DMS153 (cell line): Measurements from ENCODE around the gene KLHL29.
A peak's percentile ranks its signal among the peaks of the same experiment; 100 is the strongest.

Experiments used
- DNase-seq: peaks from one replicate; lab custom pipeline; 2025; lab: John Stamatoyannopoulos, UW

The KLHL29 gene

DNA sequence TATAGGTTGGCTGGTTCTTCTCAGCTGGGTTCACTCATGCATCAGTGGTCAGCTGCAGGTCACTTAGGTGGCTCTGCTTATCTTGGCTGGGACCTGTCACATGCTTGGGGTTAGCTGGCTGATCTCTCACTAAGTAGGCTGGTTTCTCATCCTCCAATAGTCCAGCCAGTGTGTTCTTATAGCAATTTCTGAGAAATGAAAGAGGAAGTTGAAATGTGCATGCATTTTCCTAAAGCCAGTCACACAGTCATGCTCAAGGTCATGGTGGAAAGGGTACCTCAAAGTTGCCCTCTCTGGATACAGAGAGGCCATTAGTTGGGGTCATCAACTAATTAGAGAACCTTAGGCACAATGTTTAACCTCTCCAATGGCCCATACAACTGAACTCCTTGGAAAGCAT is 64.4 kb downstream of the KLHL29 start:
- no peak for DNase-seq

DNA sequence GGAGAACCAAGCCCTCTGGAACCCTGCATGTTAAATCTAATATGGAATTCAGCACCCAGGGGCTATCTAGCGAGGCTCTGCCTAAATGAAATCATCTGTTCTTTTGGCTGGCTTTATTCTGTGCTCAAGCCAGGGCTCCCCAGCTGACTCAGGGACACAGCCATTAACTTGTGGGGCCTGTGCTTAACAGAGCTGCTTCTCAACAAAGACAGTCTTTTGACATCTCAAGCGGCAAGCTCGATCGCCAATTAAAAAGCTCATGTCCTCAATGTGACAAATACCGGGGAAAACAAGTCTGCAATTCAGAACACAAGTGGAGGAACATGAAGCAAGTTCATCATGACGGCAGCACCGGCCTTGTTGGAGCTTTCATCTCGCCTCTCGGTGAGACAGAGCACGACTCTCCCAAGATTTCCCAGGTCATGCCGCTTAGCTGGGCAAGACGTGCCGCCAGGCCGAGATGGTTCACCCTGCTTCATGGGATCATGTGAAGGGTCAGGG is 64.9 kb downstream of the KLHL29 start:
- DNase-seq, result no peak

DNA sequence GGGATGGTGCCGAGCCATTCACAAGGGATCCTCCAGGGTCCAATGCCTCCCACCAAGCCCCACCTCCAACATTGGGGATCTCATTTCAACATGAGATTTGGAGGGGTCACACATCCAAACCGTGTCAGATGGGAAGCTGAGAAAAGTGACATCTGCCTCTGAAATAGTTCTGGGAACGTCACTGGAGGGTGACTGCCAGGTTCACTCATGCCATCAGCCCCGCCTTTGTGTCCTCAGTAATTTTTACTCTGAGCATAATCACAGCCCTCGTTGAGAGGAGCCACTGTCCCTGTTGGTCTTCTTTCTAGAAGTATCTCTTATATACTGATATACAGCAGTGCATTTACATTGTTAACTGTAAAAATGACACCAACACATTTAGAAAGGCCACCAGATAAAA is 67.4 kb downstream of the KLHL29 start:
- DNase-seq, result no peak

DNA sequence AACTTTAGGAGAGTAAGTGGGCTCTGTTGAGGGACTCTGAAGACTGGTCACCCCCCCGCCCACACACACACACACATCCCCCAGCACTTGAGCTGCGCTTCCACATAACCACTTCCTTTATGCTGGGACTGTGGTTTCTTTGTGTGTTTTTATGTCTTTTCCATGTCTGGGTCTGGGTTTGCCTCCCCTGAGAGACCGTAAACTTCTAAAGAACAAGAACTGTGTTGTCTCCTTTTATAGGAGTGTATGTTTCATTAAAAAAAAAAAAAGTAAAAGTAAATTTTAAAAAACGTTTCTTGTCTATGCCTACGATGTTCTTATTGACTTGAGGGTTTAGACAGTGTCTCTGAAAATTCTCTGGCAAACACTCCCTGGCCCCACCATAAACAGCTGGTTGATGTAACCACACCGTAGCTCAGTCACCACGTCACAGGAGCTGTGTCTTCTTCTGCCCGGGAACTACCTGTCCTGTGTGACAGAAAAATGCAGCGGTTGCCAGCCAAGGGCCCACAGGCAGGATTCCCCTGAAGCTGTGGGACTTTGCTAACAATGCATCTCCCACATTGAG is 68.0 kb downstream of the KLHL29 start:
- peak; percentile 24 for DNase-seq

DNA sequence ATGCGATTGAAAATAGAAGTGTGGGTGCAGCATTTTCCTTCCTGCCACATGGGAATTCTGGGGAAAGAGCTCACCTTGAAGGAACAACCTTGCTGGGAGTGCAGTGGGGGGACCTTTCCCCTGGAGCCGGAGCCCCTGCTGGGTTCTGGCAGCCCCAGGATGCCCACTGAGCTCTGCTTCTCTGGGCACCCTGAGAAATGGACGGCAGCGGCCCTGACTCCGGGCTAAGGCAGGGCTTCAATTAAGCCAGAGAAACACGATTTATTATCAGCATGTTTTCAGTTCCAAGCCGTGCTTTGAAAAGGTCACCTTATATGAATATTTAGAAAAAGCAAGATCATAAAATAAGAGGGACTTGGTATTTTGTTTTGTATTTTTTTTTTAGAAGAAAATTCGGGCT is 68.5 kb downstream of the KLHL29 start:
- DNase-seq, result no peak

DNA sequence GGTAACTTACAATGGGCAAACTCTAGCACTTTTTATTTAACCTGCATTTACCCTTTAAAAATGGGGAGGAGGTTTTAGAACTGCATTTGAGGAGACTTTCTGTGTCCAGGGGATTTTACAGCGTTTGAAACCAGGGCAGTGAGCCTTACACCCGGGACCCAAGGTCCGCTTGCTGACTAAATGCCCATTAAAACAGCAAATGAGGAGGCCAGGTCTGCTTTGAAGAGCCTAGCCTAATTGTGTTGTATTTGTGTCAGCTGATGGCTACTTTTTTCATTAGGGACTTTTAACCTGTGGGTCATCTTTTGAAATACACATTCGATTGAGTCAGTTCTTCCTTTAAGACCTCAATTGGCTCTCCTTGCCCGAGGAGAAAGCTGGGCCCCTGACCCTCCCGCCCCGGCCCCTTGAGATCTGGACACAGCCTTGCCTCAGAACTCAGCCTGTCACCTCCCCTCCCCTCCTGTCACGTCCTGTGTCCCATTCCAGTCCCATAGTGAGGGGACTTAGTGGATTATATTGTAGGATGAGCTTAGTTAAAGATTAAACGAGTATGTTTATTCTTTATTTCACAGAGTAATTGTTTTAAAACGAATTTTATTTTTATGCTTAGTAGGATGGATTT is 69.0 kb downstream of the KLHL29 start:
- DNase-seq, result no peak

DNA sequence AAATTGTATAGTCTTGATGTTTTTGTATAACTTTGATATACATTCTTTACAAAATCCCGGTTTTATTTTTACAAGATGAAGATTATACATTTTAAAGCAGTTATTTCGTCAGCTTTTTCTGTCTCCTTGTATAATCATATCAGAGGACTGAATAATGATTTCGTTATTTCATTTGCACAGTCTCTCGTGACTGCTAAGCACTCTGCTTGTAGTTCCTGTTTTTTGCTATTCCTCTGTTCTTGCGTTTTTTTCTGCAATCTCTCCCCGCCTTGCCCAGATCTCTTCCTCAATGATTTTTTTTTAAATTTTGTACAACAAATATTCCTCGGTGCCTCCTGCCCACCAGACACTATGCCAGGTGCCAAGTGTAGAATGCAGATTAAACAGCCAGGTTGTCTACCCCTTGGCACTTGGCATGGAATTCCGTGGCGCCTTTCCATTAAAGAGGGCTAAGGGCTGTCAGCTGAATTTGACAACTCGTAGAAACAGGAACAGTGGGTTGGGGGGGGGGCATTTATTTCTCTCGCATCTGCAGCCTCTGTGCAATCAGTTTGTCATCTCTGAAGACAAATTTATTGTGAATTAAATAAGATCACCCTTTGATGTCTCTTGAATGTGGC is 69.6 kb downstream of the KLHL29 start:
- no peak for DNase-seq

DNA sequence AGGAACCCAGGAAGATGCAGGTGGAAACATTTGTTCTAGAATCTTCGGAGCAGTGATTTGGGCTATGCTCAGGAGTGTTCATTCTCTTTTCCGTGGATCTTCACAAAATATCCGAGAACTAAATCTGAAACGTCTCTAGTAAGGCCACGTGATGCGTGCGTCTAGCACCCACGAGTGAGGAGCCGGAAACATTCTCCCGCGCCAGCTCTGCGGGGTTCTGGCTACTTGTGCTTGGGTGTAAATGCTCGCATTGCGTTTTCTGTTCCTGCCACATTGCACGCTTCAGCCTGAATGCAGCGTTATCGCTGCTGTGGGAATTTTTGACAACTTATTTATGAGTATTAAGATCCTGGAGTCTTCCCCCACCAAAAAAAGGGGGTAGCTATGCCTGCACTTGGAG is 71.4 kb downstream of the KLHL29 start:
- DNase-seq, result no peak

DNA sequence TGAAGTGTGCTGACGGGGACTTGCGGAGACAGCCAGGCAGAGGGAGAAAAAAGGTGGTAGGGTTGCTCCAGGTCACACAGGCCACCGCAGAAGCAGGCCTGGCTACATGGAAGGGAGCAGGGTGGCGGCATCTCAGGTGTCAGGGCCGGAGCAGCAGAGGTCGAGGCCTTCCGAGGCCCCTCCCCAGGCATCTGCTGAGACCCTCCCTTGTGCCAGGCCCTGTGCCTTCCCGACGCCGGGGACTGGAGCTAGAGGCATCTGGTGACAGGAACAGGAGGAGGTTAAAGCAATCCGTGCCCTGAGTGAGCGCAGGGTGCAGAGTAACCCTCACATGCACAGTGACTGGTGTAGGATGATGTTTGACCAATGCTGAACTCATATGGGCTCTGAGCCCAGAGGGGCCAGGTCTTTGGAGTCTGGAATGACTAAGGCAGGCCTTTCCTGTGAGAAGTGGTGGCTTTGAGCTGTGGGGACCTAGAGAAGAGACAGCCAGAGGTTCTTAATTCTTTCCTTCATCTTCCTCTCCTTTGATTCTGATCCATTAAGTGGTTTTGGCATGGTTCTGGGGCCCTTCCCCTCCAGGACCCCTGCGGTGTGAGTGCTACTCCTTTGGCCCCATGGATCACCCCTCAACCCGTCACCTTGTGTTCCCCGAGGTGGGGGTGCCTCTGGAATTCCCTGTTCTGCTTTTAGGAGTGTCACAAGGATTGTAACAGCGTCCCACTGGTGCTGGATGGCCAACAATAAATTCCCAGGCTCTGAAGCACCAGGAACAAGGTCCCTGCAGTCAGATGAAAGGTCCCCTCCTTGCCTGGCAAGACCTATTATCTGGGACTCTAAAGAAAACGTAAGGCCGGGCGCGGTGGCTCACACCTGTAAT is 72.1 kb downstream of the KLHL29 start:
- DNase-seq, result no peak

DNA sequence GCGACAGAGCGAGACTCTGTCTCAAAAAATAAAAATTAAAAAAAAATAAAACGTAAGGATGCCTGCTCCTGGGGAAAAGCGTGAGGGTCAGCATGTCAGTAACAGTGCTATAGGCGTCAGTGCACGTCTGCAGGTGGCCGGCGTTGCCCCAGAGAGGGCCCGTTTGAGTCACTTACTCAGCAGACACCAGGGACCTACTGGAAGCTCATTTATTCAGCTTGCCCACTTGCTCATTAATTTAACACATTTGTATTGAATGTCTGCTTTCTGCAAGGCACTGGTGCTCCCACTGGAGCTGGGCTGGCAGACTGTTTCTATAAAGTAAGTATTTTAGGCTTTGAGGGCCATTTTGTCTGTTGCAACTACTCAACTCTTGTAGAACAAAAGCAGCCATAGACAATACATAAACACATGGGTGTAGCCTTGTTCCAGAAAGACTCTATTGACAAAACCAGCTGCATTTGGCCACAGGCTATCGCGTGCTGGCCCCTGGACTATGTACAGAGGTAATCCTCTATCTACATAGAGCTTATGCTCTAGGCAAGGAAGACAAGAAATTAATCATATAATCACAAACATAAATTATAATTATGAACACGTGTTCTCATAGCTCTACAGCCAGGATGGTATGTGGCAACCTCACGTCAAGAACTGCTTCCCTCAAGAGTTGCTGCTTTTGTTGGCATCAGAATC is 73.2 kb downstream of the KLHL29 start:
- DNase-seq, result no peak

DNA sequence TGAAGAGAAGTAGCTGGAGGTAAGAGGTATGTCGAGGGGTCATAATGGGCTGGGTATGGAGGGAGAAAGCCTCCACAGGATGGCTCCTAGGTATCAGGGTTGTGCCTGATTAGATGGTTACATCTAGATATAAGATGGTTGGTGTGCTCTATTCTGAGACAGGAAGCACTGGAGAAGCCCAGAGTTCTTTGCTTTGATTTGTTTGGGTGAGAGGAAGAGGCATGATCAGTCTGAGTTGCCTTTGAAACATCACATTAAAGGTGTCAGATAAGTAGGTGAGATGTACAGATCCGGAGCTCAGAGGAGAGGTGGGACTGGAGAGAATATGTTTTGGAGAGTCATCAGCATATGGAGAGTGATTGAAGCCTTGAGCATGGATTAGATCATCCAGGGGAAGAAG is 74.1 kb downstream of the KLHL29 start:
- DNase-seq, result no peak

DNA sequence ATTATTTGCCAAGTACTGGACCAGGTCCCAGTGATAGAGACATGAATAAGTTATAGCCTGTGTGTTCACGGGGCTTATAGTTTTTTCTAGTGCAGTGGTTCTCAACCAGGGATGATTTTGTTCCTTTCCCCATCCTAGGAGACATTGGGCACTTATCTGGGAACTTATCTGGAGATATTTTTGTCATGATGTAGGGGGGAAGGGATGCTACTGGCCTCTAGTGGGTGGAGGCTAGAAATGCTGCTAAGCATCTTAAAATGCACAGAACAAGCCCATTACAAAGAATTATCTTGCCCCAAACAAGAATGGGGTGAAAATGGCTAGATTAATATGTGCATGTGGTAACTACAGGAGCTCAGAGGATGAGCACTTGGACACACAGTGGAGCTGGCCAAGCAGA is 75.2 kb downstream of the KLHL29 start:
- no peak for DNase-seq

DNA sequence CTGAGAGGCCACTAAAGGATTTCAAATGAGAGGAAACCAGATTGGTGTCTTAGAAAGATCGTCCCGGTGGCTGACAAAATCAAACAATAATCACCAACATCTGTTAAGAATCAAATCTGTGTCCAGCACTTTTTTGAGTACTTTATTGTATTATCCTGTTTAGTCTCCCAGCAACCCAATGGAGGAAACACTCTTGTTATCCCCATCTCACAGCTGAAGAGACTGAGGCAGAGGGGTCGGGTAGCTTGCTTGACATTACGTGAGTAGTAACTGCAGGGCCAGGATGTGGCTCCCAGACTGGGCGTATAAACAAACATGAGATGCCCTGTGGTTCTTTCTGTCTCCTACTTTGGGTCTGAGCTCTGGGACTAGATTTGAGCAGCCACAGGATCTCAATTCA is 76.0 kb downstream of the KLHL29 start:
- no peak for DNase-seq

DNA sequence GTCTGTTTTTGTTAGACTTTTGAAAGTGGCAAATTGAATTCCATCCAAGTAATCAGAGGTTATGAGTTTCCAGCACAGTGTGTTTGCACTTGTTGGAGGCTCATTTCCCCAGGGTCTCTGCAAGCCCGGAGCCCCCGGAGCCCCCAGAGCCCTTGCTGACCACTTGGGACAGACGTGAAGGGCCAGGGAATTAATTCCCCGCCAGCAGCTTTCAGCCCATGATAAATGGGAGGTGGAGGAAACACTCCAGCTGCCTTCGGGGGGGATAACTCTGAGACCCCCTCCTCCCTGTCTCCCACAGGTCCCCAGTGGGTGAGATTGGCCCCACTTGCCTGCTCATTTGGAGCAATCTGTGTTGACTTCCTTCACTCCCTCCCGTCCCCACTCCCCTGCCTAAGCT is 79.2 kb downstream of the KLHL29 start:
- DNase-seq, result no peak

DNA sequence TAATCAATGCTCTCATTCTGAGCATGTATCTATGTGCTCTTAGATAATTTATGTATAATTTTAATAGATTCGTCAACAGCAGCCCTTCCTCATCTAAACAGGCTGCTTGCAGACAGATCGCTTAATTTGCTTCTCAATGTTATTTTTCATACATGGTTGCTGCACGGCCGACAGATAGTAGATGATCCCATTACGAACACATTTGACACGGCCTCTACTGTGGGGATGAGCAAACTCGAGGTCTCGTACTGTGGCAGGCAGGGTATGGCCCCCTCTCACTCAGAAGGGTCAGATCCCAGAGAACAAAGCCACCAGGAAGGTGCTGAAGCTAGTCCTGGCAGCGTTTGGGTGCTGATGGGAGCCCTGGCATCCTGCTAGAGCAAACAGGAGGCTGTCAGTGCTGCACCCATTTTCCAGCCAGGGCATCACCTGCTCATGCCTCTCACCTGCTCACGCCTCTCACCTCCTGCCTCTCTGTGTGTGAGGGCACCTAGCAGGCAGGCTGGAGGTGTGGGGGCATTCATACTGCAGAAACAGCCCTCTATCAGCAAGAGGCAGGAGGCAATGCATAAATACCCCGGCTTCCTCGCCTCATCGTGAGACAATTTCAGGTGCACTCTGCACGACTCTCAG is 80.0 kb downstream of the KLHL29 start:
- DNase-seq, result no peak

DNA sequence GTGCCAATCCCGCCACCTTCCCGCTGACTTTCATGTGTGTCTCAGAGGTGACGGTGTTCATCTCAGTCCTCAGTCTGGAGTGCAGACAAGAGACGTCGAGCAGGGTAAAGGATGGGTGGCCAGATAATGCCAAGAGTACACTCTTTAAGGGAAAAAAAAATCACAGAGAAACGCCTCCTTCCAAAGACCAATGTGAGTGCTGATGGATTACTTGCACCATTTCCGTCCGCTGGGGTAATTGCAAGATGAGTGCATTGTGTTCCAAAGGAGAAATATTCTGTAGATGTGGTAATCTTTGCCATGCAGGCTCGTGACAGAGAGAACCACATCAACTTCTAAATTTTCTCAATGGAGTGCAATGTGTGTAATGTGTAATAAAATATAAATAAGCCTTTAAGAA is 81.0 kb downstream of the KLHL29 start:
- DNase-seq, result no peak

DNA sequence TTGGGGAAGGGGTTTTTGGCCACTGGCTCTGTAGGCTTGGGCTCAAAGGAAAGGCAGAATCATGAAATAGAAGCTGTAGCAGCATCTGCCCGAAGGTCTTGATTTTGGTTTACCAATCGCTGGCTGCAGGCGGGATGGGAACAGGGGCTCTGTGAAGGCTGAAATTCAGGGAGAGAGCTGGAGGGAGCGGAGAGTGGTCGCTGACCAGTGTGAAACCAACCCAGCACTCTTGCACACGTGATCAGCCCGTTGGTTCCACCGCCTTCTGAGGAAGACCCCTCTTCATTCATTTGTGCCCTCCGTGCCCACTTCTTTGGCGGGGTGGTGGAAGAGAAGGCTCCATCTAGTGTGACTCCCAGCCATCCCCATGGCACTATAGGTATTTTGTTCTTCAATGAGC is 82.6 kb downstream of the KLHL29 start:
- no peak for DNase-seq

DNA sequence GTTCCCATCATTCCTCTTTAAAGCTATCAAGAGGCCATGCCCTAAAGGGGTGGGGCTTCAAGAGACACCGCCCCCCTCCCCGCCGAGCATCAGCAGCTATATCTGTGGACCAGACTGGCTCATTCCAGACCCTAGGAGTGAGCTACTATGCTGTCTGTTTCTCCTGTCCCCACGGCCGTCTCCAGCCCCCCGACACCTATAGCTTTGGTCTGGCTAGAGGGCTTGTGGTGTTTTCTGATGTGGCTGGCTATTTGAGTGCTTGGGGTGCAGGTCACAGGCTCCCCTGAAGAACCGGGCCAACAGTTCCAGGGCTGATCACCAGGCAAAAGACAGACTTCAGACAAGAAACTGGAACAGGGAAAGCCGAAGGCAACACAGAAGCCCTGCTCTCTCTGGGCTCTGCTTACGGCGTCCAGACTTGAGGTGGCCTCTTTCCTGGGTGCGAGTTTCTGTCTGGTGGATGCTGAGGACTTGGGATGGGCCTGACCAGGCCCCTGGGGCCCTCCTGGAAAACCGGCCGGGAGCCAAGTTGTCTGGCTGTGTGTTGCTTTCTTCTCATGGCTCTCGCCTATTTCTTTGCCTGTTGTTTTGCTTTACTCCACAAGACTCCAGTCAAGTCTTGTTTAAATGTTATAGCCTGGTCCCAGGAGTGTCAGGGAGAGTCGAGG is 83.6 kb downstream of the KLHL29 start:
- no peak for DNase-seq

DNA sequence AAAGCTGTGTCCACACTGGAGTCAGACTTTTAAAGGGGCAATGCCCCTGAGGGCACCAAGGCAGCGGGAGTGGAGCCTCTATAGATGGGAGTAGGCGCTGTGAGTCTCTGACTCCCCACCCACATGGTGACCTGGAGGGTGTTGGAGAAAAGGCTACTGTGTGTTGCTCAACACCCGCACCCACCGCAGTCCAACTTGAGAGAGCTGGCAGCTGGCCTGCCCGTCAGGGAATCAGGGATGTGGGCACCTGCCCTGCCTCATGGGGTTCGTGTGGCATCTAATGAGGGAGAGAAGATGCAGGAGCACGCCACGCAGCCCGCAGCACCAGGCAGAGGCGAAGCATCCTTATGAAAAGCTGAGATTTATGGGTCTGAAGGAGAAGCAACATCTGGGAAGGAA is 84.2 kb downstream of the KLHL29 start:
- DNase-seq, result no peak

DNA sequence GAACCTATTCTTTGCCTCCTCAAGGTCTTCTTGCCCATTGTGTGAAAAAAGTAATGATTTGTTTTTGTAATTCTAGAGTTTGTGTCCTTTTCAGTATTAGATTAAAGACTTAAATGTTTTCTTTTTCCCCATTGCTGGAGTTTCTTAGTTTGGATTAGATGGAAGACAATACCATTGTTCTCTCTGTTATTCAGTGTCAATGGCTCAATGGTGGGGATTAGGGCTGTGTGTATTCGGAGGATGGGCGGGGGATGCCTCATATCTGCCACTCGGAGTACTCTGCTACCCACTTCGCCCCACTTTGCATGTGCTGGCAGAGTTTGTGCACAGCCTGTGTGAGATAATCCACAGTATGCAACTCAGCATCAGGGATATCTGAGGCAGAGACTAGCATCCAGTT is 90.1 kb downstream of the KLHL29 start:
- DNase-seq, result no peak

DNA sequence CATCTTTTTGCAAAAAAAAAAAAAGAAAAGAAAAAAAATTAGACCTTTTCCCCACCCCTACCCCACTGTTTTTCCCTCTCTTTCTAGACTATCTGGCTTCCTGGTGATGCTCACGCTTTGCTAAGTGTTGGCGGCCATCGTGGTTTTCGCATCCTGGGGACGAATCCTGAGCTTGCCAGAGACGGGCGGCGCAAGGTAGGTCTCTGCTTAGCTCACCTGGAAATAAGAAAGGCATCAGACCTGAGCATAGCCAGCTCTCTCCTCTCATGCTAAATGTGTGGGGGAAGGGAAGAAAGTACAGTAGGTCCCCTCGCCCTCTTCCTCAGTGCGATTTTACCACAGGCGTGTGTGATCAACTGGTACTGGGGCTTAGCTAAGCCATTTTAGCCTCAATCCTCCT is 90.5 kb downstream of the KLHL29 start:
- DNase-seq, result no peak
